22Rv1 (cell line): ENCODE data around the gene TAPBP.

ENCODE experiments used
- ZFX ChIP-seq: fragments of 450-650 bp; IDR thresholded peaks from 2 replicates; pipeline ENCODE4 v1.6.1; 2017; ENCODE audit warnings: antibody characterized with exemption, borderline replicate concordance
- TF ChIP-seq, protein P1 (sequence below): fragments of 450-650 bp; IDR thresholded peaks from 2 replicates; pipeline ENCODE4 v1.5.1; 2017; ENCODE audit warnings: mild to moderate bottlenecking

GRCh38 chr6:33313105-33313708 lies 671 bp downstream of the TAPBP start:
- TF ChIP-seq, protein P1, sequence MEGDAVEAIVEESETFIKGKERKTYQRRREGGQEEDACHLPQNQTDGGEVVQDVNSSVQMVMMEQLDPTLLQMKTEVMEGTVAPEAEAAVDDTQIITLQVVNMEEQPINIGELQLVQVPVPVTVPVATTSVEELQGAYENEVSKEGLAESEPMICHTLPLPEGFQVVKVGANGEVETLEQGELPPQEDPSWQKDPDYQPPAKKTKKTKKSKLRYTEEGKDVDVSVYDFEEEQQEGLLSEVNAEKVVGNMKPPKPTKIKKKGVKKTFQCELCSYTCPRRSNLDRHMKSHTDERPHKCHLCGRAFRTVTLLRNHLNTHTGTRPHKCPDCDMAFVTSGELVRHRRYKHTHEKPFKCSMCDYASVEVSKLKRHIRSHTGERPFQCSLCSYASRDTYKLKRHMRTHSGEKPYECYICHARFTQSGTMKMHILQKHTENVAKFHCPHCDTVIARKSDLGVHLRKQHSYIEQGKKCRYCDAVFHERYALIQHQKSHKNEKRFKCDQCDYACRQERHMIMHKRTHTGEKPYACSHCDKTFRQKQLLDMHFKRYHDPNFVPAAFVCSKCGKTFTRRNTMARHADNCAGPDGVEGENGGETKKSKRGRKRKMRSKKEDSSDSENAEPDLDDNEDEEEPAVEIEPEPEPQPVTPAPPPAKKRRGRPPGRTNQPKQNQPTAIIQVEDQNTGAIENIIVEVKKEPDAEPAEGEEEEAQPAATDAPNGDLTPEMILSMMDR = no peak
- no peak for TF ChIP-seq ZFX
